Measurements from ENCODE around the gene LIPE. TPM values are rescaled to one million over a fixed set of nuclear protein-coding genes. Genes with fewer than 3 reads are reported as not detected.

LIPE gene
- total RNA-seq, 1 experiment from 2014 or later = not detected

- no peak for DNase-seq
- H3K36me3 ChIP-seq = no peaks in the 10 kb centered on the region
- H3K4me3 ChIP-seq = no peak overlapping the region
Measured at GRCh38 chr19:42424712-42425131, 2.5 kb downstream of the LIPE start.

GRCh38 chr19:42424345-42424707 lies 2.9 kb downstream of the LIPE start:
- DNase-seq = no peak
- Histone ChIP-seq H3K9me3 (no peaks in the 10 kb centered on the region), H3K4me3 (no peak overlapping the region), H3K27me3 (no peaks in the 10 kb centered on the region), H3K36me3 (no peaks in the 10 kb centered on the region)

More at GRCh38 chr19:42424712-42425131, 2.5 kb downstream of the LIPE start:
- no peaks in the 10 kb centered on the region for H3K9me3 ChIP-seq
- H3K27me3 ChIP-seq = no peaks in the 10 kb centered on the region

- Histone ChIP-seq H3K9me3 (no peaks in the 10 kb centered on the region), H3K4me3 (peak overlapping the region; percentile 21), H3K27me3 (no peaks in the 10 kb centered on the region), H3K36me3 (no peaks in the 10 kb centered on the region)
- DNase-seq = peak; percentile 33
Measured at GRCh38 chr19:42423462-42424344, 3.5 kb downstream of the LIPE start.

- no peak for DNase-seq
- Histone ChIP-seq H3K27me3 (no peaks in the 10 kb centered on the region), H3K9me3 (no peaks in the 10 kb centered on the region), H3K36me3 (no peaks in the 10 kb centered on the region), H3K4me3 (peak overlapping the region; percentile 21)
Measured at GRCh38 chr19:42422901-42423461, 4.2 kb downstream of the LIPE start.

GRCh38 chr19:42422092-42422900 lies 4.9 kb downstream of the LIPE start:
- no peak for DNase-seq
- Histone ChIP-seq H3K9me3 (no peaks in the 10 kb centered on the region), H3K27me3 (no peaks in the 10 kb centered on the region), H3K4me3 (no peak overlapping the region), H3K36me3 (no peaks in the 10 kb centered on the region)

GRCh38 chr19:42421591-42422031 lies 5.6 kb downstream of the LIPE start:
- Histone ChIP-seq H3K27me3 (no peaks in the 10 kb centered on the region), H3K4me3 (no peak overlapping the region), H3K9me3 (no peaks in the 10 kb centered on the region), H3K36me3 (no peaks in the 10 kb centered on the region)
- peak; percentile 33 for DNase-seq

GRCh38 chr19:42421101-42421500 lies 6.1 kb downstream of the LIPE start:
- no peaks in the 10 kb centered on the region for H3K36me3 ChIP-seq
- DNase-seq = no peak
- H3K27me3 ChIP-seq = no peaks in the 10 kb centered on the region
- no peak overlapping the region for H3K4me3 ChIP-seq
- H3K9me3 ChIP-seq = no peaks in the 10 kb centered on the region

GRCh38 chr19:42420055-42420544 lies 7.1 kb downstream of the LIPE start:
- H3K36me3 ChIP-seq = no peaks in the 10 kb centered on the region
- DNase-seq = peak; percentile 71
- no peaks in the 10 kb centered on the region for H3K27me3 ChIP-seq
- H3K9me3 ChIP-seq = no peaks in the 10 kb centered on the region
- no peak overlapping the region for H3K4me3 ChIP-seq

- no peak overlapping the region for H3K4me3 ChIP-seq
- H3K27me3 ChIP-seq = no peaks in the 10 kb centered on the region
- H3K36me3 ChIP-seq = no peaks in the 10 kb centered on the region
- no peaks in the 10 kb centered on the region for H3K9me3 ChIP-seq
- peak; percentile 33 for DNase-seq
Measured at GRCh38 chr19:42419309-42419708, 7.9 kb downstream of the LIPE start.

- DNase-seq = no peak
- Histone ChIP-seq H3K36me3 (no peaks in the 10 kb centered on the region), H3K4me3 (no peak overlapping the region), H3K27me3 (no peaks in the 10 kb centered on the region), H3K9me3 (no peaks in the 10 kb centered on the region)
Measured at GRCh38 chr19:42412661-42413076, 14.5 kb downstream of the LIPE start.

- no peak for DNase-seq
- Histone ChIP-seq H3K27me3 (no peaks in the 10 kb centered on the region), H3K4me3 (no peak overlapping the region), H3K36me3 (no peaks in the 10 kb centered on the region), H3K9me3 (no peaks in the 10 kb centered on the region)
Measured at GRCh38 chr19:42412227-42412626, 15.0 kb downstream of the LIPE start.

- no peaks in the 10 kb centered on the region for H3K9me3 ChIP-seq
- H3K36me3 ChIP-seq = no peaks in the 10 kb centered on the region
- DNase-seq = no peak
- H3K4me3 ChIP-seq = no peak overlapping the region
- H3K27me3 ChIP-seq = no peaks in the 10 kb centered on the region
Measured at GRCh38 chr19:42411581-42412178, 15.5 kb downstream of the LIPE start.

- no peaks in the 10 kb centered on the region for H3K9me3 ChIP-seq
- H3K4me3 ChIP-seq = no peak overlapping the region
- H3K36me3 ChIP-seq = no peaks in the 10 kb centered on the region
- H3K27me3 ChIP-seq = no peaks in the 10 kb centered on the region
- no peak for DNase-seq
Measured at GRCh38 chr19:42410371-42410770, 16.8 kb downstream of the LIPE start.

- Histone ChIP-seq H3K4me3 (no peak overlapping the region), H3K36me3 (no peaks in the 10 kb centered on the region), H3K27me3 (no peaks in the 10 kb centered on the region), H3K9me3 (no peaks in the 10 kb centered on the region)
- DNase-seq = peak; percentile 31
Measured at GRCh38 chr19:42409477-42409876, 17.7 kb downstream of the LIPE start.

GRCh38 chr19:42407816-42408175 lies 19.4 kb downstream of the LIPE start:
- no peak for DNase-seq
- no peaks in the 10 kb centered on the region for H3K27me3 ChIP-seq
- H3K4me3 ChIP-seq = no peak overlapping the region
- H3K36me3 ChIP-seq = no peaks in the 10 kb centered on the region
- no peaks in the 10 kb centered on the region for H3K9me3 ChIP-seq

GRCh38 chr19:42407085-42407815 lies 19.9 kb downstream of the LIPE start:
- no peak for DNase-seq
- no peaks in the 10 kb centered on the region for H3K27me3 ChIP-seq
- no peaks in the 10 kb centered on the region for H3K36me3 ChIP-seq
- H3K9me3 ChIP-seq = no peaks in the 10 kb centered on the region
- H3K4me3 ChIP-seq = no peak overlapping the region

All from MG63 (cell line).